SK-N-SH (cell line): ENCODE results near the gene ALPL.

Experiments
- CTCF ChIP-seq: fragments of 200-600 bp; sonication (generic); IDR thresholded peaks from 2 replicates; pipeline ENCODE4 v1.6.1; 2017; ENCODE audit warnings: antibody characterized with exemption, mild to moderate bottlenecking, moderate library complexity
- ELF1 ChIP-seq: IDR thresholded peaks from 2 replicates; pipeline ENCODE4 v1.4.0; 2012
- EP300 ChIP-seq, 2 experiments: IDR thresholded peaks; 2 replicates each; pipeline versions ENCODE4 v1.4.0 to v1.6.1; 2012; ENCODE audit warnings: borderline replicate concordance in 1 of 2, low read depth in 1 of 2, low read length in 1 of 2
- FOXM1 ChIP-seq: IDR thresholded peaks from 2 replicates; pipeline ENCODE4 v1.4.0; 2012; ENCODE audit warnings: low read depth, mild to moderate bottlenecking
- MAX ChIP-seq: IDR thresholded peaks from 2 replicates; pipeline ENCODE4 v1.4.0; 2012; ENCODE audit warnings: low read depth
- POLR2AphosphoS5 ChIP-seq: IDR thresholded peaks from 2 replicates; pipeline ENCODE4 v1.6.1; 2012; ENCODE audit warnings: low read depth, low read length
- TCF12 ChIP-seq: IDR thresholded peaks from 2 replicates; pipeline ENCODE4 v1.4.0; 2012
- YY1 ChIP-seq: IDR thresholded peaks from 2 replicates; pipeline ENCODE4 v1.4.0; 2012; ENCODE audit warnings: low read depth, mild to moderate bottlenecking

GRCh38 chr1:21568809-21569385, 59.7 kb downstream of the ALPL start:
- TF ChIP-seq YY1 (no peak), TCF12 (no peak), POLR2AphosphoS5 (no peak), CTCF (no peak), MAX (no peak), FOXM1 (no peak), ELF1 (no peak), EP300 (IDR thresholded peaks at IDR 0.05; ENCODE audit: borderline replicate concordance in 1 of 2, low read depth in 1 of 2, low read length in 1 of 2) (no peak)
